ENCODE data around the gene CYTH4. TPM values are rescaled to one million over a fixed set of nuclear protein-coding genes. Genes with fewer than 3 reads are reported as not detected.

The CYTH4 gene
- total RNA-seq, 4 donors from 2014 or later = 17.4 to 83.5 (median 34.4) TPM

GRCh38 chr22:37300551-37301017, 18.3 kb downstream of the CYTH4 start:
- no peak for TF ChIP-seq CTCF (IDR thresholded peaks at IDR 0.05)
- ATAC-seq (ENCODE audit: low FRiP score) = no peak
- no peak for DNase-seq (ENCODE audit: low spot score)

- ATAC-seq (ENCODE audit: low FRiP score) (no peak), DNase-seq (ENCODE audit: low spot score) (no peak)
- TF ChIP-seq CTCF (IDR thresholded peaks at IDR 0.05) = no peak
These were observed 19.0 kb downstream of the CYTH4 start for GRCh38 chr22:37301144-37301830.

DNA sequence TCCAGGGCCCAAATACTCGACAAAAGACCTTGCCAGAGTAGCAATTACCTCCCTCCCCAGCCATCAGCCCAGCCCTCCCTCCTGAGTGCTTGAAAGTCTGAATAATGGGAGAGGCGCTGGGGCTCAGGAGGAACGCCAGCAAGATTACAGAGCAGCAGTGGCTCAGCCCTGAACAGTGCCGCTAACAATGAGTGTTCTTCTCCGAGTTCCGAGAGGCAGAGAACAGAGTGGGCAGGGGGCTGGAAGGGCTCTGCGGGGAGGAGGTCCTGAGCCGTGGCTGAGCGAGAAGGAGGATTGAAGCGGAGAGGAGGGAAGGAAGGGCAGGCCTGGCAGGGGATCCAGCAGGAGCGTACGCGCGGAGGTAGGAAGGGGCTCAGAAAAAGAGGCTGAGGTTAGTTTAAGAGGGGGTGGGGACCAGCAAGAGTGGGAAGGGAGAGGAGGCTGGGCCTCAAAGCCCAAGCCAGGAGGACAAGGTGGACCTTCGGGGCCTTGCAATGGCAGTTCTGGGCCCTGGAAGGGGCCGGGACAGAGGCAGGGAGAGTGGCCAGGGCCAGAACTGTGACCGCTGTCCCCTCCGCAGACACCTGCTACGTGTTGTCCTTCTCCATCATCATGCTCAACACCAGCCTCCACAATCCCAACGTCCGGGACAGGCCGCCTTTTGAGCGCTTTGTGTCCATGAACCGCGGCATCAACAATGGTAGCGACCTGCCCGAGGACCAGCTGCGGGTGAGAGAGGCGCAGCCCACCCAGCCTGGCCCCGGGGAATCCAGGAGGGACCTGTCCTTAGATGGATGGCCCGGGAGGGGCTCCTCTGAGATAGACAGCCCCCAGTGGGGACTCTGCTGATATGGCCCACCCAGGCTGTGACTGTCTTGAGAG, 20.6 kb downstream of the CYTH4 start:
- no peak for ATAC-seq (ENCODE audit: low FRiP score)
- no peak for DNase-seq (ENCODE audit: low spot score)
- TF ChIP-seq CTCF (IDR thresholded peaks at IDR 0.05) = no peak

DNA sequence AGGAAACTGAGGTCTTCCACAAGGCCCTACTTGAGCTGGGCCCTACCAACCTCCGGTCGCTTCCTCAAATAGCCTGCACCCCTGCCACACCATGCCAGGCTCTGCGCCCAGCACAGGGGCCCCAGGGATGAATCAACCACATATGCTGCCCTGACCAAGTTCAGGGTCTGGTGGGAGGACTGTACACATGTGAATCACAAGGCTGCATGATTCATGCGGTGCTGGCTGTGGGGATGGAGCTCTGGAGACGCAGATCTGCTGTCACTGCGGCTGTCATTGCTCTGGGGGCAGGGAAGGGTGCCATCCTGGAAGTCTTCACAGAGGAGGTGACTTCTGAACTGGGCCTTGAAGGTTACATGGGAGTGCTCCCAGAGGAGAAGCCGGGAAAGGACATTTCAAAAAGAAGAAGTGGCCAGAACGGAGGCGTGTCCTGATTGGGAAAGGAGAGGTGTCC, 21.5 kb downstream of the CYTH4 start:
- TF ChIP-seq CTCF (IDR thresholded peaks at IDR 0.05) = no peak
- DNase-seq (ENCODE audit: low spot score) (no peak), ATAC-seq (ENCODE audit: low FRiP score) (peak; percentile 22)

- ATAC-seq (ENCODE audit: low FRiP score) (no peak), DNase-seq (ENCODE audit: low spot score) (no peak)
- TF ChIP-seq CTCF (IDR thresholded peaks at IDR 0.05) = no peak
These were observed 22.5 kb downstream of the CYTH4 start for GRCh38 chr22:37304595-37305343.

DNA sequence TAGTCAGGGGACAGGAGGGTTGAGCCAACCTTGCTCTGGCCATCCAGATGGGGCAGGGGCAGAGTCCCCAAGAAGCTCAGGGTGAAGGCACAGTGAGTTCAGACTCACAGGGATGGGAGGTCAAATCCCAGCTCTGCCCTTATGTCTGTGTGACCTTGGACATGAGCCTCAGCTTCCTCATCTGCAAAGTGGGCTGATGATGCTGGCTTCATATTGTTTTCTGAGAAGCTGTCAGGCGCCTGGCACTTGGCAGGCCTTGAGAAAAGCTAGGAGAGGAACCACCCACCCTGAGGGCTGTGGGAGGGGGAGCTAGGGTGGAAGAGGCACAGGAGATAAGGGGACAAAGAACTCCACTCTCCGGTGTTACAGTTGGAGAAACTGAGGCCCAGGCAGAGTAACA, 23.6 kb downstream of the CYTH4 start:
- no peak for DNase-seq (ENCODE audit: low spot score)
- no peak for TF ChIP-seq CTCF (IDR thresholded peaks at IDR 0.05)
- no peak for ATAC-seq (ENCODE audit: low FRiP score)
